Amygdala (tissue), 56 donors: ENCODE measurements around the gene DLGAP4.
"Not testable (repeated sequence)": the region's sequence is repeated elsewhere in the genome, so short reads cannot be mapped to it uniquely, and the experiment has no call there.

ENCODE experiments used
- DNase-seq, 56 donors: peaks; one replicate each; lab custom pipeline; 2025; lab: John Stamatoyannopoulos, UW

Gene DLGAP4

DNA sequence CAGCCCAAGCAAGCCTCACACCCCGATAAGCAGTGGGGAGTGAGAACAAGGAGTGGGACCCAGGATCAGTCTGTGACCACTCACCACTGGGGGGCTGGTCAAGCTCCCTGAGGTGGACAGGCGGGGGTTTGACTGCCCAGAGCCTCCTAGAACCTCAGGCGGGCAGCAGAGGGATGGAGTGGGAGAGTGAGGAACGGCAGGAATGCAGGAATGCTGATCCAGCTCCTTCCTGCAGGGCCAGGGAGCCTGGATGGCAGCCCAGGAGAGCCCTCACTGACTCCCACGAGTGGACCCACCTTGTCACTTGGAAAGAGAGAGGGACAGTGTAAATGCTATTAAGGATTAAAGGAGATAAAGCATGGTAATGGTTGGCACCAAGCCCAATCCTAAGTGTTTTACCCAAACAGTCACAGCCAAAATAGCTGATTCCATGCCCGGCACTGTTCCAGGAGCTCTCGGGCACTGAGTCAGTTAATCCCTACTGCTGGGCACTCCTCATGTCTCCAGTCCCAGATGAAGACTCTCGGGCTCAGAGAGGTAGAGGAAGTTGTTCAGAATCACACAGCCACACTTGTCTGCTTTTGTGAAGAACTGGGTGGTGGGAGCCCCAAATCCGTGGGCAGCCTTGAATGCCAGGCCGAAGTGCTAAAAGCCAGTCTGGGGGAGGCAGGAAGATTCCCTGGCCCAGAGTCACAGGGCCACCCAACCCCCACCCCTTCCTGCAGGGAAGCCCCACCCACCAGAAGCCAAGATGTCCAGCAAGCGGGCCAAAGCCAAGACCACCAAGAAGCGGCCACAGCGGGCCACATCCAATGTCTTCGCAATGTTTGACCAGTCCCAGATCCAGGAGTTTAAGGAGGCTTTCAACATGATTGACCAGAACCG lies 238.2 kb downstream of the DLGAP4 start:
- DNase-seq: no peak

GRCh38 chr20:36546111-36546736 lies 240.1 kb downstream of the DLGAP4 start:
- no peak for DNase-seq

DNA sequence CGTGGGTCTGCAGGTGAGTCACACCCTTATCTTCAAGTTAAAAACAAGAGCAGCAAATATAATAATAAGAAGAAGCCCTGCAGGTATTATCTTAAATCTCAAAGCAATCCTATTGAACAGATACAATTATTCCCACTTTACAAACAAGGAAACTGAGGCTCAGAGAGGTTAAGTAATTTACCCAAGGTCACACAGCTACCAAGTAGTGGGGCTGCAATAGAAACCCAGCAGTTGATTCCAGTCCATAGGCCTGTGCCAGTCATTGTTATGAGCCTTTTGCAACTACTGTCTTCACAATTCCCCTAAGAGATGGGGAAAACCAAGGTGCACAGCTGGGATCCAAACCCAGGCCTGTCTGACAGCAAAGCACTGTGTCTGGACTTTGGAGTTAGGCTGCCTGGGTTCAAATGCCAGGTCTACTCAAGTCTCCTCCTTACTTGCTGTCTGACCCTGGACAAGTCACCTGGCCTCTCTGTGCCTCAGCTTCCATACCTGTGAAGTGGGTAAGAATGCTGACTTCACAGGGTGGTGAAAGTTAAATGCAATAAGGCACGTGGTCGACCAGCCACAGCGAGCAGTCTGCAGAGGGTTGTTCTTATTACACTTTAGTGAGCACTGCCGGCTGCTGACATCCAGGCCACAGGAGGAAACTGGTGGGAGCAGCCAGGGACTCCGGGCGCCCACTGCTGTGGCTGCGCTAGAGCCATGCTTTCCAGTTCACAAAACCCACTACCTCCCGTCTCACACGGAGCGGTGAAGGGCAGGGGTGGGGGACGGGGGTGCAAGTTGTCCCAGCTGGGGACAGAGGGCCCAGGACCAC lies 241.3 kb downstream of the DLGAP4 start:
- DNase-seq: no peak

GRCh38 chr20:36548006-36548315 lies 241.8 kb downstream of the DLGAP4 start:
- no peak for DNase-seq

DNA sequence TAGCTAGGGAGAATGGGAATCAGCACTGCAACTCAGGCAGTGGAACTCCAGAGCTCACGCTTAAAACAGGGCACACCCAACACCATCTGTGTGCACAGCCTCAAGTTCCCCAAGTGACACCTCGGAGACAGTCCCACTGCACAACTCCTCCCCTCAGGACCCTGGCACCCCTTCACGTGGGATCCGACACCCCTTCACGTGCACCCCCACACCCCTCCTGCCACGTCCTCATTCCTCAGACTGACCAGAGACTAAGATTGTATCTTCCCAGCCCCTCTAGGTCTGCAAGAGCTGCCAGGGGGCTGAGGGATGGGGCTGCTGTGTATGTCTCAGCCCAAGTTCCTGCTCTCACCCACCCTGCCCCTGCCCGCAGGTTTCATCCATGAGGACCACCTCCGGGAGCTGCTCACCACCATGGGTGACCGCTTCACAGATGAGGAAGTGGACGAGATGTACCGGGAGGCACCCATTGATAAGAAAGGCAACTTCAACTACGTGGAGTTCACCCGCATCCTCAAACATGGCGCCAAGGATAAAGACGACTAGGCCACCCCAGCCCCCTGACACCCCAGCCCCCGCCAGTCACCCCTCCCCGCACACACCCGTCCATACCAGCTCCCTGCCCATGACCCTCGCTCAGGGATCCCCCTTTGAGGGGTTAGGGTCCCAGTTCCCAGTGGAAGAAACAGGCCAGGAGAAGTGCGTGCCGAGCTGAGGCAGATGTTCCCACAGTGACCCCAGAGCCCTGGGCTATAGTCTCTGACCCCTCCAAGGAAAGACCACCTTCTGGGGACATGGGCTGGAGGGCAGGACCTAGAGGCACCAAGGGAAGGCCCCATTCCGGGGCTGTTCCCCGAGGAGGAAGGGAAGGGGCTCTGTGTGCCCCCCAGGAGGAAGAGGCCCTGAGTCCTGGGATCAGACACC lies 242.8 kb downstream of the DLGAP4 start:
- DNase-seq: no peak

- DNase-seq: no peak
Observed at GRCh38 chr20:36549628-36549941, 243.4 kb downstream of the DLGAP4 start.

- DNase-seq: no peak
Observed at GRCh38 chr20:36549942-36550789, 244.0 kb downstream of the DLGAP4 start.

GRCh38 chr20:36550790-36551299 lies 244.7 kb downstream of the DLGAP4 start:
- no peak for DNase-seq

DNA sequence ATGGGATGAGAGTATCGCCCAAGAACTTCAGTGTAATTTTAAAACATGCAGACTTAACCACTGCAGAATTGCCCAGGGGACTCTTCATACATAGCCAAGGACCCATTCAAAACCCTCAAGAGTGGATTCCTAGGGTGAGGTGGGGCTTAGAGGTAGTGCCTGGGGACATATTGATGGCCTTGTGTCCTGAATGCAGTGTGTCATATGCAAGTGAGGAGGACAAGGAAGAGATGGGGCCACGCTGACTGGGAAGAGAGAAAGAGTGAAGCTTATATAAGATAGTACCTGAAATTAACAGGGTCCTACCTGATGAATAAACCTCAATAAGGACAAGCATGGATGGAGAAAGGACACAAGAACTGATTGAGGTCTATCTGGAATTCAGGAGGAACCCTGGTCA lies 249.1 kb downstream of the DLGAP4 start:
- DNase-seq: no peak

DNA sequence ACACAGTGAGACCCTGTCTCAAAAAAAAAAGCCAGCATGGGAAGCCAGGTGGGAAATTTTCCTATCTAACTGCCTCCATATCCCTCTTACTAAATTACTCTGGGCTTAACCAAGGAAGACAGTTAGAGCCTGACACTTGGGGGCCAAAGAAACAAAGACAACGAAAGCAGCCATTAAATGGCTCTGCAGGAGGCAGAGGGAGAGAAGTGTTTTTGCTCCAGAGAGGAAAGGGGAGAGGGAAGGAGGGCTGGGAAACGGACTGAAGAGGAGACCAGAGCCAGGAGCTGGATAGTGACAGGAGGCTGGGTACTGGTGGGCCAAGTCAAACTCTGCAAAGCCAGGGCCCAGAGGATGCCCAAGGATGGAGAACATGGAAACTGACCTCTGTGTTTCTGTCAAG lies 256.6 kb downstream of the DLGAP4 start:
- DNase-seq: no peak

DNA sequence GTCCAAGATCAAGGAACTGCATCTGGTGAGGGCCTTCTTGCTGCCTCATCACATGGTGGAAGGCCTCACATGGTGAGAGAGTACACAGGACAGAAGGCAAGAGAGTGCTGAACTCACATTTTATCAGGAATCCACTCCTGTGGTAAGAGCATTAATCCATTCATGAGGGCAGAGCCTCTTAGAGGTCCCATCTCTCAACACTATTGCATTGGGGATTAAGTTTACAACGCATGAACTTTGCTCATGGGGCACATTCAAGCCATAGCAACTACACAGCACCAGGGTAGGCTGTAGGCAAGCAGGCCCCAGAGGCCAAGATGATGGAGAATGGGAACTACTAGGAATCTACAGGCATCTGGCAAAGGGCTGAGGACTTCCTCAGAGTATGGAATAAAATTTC lies 257.2 kb downstream of the DLGAP4 start:
- DNase-seq: no peak

- not testable (repeated sequence) for DNase-seq
Observed at GRCh38 chr20:36564078-36564725, 258.1 kb downstream of the DLGAP4 start.

DNA sequence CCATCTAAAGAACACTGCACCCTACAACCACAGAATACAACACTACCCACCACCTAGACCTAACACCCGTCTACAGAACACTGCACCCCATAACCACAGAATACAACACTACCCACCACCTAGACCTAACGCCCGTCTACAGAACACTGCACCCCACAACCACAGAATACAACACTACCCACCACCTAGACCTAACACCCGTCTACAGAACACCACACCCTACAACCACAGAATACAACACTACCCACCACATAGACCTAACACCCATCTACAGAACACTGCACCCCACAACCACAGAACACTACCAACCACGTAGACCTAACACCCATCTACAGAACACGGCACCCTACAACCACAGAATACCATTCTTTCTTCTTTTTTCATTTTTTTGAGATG lies 258.6 kb downstream of the DLGAP4 start:
- DNase-seq: not testable (repeated sequence)

- no peak for DNase-seq
Observed at GRCh38 chr20:36565520-36565919, 259.4 kb downstream of the DLGAP4 start.

GRCh38 chr20:36569847-36570429 lies 263.8 kb downstream of the DLGAP4 start:
- no peak for DNase-seq

GRCh38 chr20:36571564-36572504 lies 265.7 kb downstream of the DLGAP4 start:
- no peak for DNase-seq

DNA sequence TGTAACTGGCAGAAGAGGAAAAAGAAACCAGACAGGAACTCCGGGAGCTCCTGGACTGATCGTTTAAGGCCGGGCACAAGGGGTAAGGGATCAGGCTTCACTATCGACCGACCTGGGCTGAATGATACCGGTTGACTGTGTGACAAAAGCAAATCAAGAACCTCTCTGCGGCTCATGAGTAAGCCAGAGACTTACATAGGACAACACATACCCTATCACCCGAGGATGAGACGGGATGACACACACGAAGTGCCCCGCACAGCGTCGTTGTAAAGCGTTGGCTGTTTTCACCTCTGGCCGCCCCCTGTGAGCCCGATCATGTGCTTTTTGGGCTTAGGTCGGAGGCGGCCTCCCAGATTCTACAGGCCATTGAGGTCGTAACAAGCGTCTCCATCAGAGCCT lies 266.6 kb downstream of the DLGAP4 start:
- DNase-seq: no peak
